NCI-H1930 (cell line): ENCODE data around the gene FZD8.
A peak's percentile ranks its signal among the peaks of the same experiment; 100 is the strongest.

ENCODE experiments used
- DNase-seq, 2 experiments: peaks; one replicate each; lab custom pipeline; 2025; lab: John Stamatoyannopoulos, UW

The FZD8 gene

DNA sequence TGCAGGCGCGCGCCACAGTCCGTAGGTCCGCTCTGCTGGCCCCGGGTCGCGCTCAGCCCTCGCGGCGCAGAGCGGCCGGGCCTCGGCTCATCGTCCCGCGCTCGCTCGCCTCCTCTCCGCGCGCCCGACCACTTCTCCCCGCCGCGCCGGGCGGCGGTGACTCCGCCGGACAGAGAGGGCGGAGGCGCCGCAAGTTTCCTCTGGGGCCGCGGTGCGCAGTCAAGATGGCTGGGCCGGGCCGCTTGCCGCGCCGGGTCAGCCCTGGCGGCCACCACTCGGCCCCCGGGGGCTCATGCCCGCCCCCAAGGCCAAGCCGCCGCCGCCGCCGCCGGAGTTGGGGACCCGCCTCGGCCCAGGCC lies 441 bp downstream of the FZD8 start:
- no peak for DNase-seq

DNA sequence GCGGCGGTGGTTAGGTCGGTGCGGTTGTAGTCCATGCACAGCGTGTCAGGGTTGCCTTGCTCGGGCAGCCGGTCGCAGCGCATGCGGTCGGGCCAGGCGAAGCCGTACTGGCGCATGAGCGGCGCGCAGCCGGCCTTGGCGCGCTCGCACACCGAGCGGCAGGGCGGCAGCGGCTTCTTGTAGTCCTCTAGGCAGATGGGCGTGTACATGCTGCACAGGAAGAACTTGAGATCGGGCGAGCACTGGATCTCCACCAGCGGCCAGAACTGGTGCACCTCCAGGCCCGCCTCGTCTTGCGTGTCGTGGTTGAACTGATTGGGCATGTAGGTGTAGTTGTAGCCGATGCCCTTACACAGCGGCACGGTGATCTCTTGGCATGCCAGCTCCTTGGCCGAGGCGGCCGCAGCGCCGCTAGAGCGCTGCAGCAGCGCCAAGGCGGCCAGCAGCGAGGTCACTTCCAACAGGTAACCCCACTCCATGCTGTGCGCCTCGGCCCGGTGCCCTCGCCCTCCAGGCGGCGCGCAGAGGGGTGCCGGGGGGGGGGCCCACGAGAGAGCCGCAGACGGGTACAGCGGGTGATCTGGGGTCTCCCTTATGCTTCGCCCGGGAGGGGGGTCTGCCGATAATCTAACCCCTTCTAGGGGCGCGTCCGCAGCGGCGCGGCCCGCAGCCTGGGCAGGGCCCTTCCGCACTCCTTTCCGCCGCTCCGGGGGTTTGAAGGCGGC lies 983 bp downstream of the FZD8 start:
- peak; percentile 28 to 38 for DNase-seq

DNA sequence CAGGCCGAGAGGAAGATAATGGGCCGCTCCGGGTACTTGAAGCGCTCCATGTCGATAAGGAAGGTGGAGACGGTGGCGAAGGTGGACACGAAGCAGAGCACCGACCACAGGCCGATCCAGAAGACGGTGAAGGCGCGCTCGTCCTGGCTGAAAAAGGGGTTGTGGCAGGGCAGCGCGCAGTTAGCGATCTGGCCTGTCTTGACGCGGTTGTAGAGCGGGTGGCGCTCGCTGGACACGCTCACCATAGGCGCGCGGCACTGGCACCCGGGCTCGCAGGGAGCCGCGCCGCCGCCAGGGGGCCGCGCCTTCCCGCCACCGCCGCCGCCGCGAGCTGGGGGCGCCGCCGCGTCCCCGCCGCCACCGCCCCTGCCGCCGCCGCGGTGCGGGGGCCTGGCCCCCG lies 1.6 kb downstream of the FZD8 start:
- DNase-seq = peak in 1 of 2 experiments; percentile 28

DNA sequence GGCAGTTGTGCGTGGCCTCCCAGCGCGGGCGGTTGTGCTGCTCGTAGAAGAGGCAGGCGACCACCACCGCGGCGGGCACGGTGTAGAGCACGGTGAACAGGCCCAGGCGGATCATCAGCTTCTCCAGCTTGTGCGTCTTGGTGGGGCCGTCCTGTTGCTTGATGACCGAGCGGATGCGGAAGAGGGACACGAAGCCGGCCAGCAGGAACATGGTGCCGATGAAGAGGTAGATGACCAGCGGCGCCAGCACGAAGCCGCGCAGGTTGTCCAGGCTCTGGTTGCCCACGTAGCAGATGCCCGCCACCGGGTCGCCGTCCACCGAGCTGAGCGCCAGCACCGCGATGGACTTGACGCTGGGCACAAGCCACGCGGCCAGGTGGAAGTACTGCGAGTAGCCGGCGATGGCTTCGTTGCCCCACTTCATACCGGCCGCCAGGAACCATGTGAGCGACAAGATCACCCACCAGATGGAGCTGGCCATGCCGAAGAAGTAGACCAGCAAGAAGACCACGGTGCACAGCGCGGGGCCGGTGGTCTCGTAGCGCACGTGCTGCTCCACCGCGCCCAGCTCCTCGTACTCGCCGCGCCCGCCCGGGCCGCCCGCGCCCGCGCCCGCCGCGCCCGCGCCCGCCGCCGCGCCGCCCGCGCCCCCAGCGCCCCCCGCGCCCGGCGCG lies 2.2 kb downstream of the FZD8 start:
- no peak for DNase-seq

DNA sequence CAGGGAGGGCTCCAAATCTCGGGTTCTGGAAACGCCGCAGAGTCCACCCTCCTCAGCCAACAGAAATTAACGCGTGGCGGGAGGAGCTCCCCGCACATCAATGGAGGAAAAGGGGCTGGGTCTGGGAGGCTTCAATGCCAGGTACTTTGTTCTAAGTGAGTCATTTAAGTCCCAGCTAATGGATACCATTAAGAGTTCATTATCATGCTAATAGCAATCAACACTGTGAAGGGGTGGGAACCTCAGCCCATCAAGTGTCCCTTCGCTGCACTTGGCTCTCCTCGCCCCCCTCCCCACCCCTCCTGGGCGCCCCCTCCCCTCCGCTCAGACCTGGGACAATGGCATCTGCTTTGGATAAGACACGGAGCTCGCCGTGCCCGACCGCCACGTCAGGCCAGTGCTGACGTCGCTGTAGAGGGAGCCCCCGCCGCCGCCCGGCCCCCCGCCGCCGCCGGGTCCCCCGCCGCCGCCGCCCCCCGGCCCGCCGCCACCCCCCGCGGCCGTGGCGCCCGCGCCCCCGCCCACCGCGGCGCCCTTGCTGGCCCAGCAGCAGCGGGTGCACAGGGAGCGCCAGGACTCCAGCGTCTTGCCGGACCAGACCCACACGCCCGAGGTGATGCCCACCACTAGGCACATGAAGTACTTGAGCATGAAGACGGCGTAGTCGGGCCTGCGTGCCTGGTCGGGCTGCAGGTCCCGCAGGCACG lies 2.9 kb downstream of the FZD8 start:
- no peak for DNase-seq

DNA sequence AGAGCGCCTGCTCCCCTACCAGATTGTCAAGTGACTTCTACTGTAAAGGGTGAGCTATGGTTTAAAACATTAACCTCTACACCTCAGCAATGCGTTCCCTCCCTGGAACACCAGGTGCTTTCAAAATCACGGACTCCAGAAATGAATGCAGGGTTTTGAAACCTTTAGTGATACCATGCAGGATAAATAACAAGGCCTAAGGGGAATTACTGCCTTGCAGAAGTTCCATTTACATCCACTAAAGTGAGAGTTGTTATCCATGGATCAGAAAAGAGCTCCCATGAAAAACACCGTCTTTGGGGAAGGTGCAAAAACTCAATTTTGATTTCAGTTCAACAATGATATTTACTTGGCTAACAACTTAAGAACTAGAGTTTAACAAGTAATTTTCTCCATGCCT lies 4.0 kb downstream of the FZD8 start:
- no peak for DNase-seq

DNA sequence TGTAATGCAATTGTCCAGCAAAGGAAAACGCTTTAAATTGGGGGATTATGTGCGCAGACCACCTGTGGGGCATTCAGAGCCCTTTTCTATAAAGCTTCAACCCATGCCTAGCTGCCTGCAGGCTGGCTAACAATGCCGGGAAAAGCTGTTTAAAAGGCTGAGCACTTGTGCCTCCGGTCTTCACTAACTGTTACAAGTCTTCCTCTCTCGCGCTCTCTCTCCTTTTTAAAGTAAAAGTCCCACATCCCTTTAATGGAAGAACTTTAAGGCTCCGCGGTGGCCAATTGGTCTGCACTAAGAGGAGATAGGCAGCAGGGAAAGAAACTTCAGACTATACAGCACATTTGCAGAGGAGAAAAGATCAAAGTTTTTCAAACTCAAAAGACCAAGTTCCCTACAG lies 4.6 kb downstream of the FZD8 start:
- DNase-seq = no peak

DNA sequence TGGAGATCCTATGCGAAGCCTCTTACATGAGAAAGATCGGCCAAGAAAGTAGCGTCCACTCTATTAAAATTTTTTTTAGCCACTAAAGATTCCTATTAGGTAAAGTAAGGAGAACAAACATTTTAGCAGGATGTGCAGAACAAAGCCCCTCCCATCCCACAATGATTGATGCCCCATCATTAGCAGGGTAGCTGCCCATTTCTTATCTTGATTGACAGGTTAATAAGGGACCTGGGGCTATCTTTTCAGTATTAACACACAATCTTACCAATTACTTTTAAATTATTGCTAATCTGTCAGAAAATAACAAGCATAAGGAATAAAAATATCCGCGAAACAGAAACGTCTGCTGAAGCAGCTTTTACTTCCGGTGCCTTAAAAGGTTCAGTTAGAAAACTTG lies 5.1 kb downstream of the FZD8 start:
- no peak for DNase-seq

DNA sequence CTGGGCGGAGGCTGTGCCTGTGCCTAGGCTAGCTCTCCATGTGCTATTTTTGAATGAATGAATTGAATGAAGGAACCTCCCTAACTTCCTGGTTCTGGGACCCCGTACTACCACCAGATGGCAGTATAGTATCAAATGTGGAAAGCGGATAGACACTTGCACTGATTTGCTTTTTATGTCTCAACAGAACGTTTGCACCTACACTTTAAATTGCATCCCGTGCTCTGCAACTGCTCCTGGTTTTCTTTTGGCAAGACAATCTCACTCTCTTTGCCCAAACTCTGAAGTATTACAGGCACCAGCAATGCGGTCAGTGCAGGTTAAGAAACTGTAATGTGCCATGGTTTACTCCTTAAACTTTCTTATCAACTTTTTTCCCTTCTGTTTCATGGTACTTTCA lies 6.5 kb downstream of the FZD8 start:
- peak in 1 of 2 experiments; percentile 6 for DNase-seq

DNA sequence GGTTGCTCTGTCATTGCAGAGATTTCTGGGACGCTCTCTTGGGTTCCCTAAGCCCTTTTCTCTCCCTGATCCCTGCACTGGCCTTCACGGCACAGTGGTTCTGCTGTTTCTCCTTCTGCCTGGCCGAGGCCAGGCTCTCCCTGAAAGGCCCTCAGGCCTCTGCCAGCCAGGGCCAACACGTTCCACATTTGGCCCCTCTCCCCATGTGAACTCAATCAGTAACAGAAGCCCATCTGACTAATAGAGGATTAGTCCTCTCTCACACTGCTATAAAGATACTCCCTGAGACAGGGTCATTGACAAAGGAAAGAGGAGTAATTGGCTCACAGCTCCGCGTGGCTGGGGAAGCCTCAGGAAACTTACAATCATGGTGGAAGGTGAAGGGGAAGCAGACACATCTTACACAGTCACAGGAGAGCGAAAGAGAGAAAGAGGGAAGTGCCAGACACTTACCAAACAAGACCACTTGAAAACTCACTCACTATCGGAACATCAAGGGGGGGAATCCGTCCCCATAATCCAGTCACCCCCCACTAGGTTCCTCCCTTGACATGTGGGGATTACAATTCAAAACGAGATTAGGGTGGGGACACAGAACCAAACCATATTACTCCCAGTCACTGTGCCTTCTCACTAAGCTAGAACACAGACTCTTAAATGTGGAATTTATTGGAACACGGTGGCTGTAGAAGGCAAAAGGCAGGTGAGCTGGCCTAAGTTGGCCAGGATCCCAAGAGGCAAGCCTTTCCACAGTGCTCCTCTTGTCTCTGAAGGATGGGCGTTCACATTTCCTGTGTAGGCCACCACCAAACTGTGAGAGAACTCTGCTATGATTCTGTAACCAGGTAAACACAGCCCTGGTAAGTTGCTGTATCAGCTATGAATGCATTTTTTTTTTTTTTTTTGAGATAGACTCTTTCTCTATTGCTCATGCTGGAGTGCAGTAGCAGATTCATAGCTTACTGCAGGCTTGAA lies 8.8 kb downstream of the FZD8 start:
- no peak for DNase-seq

DNA sequence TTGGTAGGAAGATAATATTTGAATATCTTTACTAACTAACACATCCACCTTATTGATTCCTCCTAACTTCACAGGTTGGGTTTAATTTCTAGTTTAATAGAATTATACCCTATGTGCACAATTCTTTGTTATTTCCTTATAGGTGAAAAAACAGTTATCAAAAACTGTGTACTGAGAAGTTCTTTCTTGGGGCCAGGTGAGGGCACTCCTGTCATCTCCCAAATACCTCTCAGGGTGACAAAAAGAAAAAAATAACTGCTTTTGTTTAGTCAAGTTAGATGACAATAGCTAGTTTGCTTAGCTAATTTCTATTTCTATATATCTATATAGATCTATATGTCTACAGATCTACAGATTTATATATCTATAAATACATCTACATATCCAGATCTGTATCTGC lies 10.1 kb downstream of the FZD8 start:
- DNase-seq = no peak

DNA sequence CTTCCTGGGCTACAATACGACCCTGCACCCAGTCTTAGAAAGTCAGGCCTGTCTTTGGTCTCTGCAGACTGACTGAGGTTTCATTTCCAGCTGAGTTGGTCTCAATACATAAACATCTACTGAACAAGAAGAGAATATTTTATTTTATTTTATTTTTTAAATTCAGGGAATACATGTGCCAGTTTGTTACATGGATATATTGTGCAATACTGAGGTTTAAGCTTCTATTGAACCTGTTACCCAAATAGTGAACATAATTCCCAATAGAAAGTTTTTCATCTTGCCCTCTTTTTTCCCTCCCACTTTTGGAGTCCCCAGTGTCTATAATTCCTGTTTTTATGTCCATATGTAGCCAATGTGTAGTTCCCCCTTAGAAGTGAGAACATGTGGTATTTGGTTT lies 10.7 kb downstream of the FZD8 start:
- no peak for DNase-seq

DNA sequence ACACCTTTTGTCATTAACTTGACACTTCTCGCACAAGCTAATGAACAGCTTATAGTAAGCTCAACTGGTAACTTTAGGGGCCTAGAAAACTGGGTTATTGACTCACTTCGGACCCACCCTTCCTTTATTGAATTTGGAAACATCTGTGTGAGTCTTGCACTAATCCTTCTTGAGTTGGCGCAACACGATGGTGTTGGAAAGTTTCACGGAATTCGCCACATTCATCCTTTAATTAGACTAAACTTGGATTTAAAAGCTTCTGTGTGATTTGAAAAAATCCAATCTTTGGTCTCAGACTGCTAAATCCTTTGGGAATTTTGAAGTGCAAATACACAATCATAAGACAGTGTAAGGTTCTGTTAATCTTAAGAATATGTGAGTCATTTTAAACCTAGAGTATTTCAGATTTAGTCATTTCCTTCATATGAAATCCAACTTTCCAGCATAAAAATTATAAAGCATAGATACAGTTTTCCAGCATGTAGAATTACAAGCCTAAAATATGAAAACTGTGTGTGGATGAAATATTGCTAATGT lies 15.1 kb downstream of the FZD8 start:
- no peak for DNase-seq

DNA sequence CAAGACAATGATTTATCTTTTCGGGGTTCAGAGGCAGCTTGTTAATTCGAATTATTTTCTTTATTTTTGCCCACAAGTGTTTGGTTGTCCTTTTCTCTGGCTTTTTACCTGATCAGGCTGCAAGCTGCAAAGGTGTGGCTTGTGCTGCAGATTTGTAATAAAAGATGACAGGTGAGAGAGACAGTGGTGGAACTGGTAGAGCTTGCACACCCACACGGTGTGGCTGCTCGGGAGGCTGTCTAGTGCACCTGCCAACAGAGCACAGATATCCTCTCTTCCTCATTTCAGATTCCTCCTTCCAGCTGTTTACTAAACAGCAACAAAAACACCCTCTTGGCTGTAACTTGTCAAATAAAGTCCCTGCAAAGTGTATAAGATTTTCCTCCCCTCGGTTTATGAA lies 27.8 kb downstream of the FZD8 start:
- DNase-seq = no peak

DNA sequence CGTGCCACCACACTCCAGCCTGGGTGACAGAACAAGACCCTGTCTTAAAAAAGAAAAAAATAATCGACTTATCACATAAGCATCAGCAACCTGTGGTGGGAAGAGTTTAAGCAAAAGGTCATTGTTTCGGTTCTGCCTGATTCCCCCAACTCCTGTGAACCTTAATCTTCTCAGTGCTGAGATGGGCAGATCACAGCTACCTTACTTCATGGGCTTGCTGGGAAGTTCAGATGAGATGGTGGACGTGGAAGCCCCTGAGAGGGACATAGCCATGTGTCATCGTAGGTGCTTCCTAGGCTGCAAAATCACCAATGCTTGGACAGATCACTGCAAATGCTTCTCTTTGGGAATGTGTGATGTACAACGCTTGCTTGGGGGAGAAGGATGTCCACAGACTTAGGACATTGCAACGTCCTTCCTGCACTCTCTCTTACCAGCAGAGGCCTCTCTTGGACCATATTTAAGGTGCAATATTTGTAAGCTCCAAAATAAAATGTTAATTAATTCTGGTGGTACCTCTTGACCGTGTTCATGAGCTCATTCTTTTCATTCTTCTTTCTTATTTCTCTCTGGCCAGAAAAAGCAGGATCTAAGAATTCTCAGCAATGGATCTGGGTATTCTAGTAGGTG lies 28.4 kb downstream of the FZD8 start:
- DNase-seq = no peak

DNA sequence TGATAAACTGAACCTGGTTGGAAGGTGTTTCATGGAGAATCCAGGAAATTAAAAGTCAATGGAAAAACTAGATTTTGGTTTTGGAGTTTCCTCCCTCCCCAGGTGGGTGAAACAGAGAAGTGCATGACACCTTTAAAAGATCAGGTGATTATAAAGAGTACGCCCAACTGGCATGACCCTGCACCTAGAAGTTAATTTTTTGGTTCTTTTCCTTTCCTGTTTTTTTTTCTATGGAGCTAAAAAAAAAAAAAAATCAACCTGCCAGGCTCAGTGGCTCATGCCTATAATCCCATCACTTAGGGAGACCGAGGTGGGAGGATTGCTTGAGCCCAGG lies 29.0 kb downstream of the FZD8 start:
- no peak for DNase-seq

DNA sequence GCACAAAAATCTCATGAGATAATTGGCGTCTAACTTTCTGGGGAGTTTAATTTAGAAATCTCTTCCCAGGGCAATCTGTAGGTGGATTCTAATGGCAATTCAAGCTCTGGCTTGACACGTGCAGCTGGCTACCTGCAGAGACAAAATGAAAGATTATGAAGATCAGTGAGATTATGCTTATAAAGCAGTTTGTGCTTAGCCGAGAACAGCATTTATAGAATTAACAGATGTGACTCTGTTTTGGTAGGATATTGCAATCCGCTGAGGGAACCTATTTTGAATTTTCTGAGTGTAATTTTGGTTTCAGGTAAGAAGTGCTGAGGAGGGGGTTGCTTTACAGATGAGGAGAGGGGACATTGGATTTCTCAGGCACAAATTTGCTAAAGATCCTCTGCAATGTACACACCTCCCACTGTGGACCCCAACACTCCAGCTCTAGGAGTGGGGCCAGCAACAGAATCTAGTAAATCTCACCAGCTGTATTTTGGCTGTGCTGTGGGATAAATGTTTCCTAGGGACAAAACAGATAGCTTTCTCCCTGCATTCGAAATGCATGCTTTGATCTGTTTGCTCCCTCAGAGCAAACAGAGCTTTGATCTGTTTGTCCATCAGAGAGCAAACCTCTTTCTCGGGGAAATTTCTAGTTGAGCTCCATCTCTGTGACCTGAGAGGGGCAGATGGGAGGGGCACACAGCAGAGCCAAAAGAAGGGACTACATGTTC lies 29.6 kb downstream of the FZD8 start:
- DNase-seq = no peak

DNA sequence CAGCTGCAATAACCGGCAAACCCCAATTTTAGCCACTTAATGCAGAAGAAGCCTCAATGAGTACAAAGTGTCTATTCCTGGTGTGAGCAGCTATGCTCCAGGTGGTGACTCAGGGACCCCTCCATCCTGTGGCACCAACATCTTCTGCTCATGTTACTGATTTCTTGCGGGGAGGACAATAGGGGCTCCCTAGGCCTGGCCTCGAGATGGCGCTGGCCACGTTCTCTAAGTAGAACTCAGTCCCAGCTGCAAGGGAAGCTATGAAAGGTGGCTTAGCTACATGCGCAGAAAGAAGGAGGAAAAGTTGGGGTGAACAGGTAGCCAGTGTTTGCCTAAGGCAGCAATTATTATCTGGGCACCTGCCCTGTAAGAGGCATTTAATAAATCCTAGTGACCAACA lies 30.3 kb downstream of the FZD8 start:
- no peak for DNase-seq

DNA sequence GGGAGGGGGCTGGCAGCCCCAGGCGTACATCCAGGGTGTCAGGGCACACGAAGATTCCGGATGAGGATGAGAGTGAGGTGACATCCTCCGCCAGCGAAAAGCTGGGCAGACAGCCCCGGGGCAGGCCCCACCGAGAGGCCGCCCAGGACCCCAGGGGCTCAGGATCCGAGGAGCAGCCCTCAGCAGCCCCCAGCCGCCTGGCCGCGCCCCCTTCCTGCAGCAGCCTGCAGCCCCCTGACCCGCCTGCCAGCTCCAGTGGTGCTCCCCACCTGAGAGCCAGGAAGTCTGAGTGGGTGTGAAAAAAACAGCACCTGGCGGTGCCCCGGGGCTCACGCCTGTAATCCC lies 33.8 kb downstream of the FZD8 start:
- DNase-seq = no peak

DNA sequence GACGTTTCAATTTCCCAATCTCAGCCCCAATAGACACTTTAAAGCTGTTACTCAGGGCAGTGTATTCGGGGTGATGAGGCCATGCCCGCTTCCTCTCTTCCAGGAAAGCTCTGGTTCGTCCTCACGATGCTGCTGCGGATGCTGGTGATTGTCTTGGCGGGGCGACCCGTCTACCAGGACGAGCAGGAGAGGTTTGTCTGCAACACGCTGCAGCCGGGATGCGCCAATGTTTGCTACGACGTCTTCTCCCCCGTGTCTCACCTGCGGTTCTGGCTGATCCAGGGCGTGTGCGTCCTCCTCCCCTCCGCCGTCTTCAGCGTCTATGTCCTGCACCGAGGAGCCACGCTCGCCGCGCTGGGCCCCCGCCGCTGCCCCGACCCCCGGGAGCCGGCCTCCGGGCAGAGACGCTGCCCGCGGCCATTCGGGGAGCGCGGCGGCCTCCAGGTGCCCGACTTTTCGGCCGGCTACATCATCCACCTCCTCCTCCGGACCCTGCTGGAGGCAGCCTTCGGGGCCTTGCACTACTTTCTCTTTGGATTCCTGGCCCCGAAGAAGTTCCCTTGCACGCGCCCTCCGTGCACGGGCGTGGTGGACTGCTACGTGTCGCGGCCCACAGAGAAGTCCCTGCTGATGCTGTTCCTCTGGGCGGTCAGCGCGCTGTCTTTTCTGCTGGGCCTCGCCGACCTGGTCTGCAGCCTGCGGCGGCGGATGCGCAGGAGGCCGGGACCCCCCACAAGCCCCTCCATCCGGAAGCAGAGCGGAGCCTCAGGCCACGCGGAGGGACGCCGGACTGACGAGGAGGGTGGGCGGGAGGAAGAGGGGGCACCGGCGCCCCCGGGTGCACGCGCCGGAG lies 34.4 kb downstream of the FZD8 start:
- DNase-seq = no peak
